ENCODE measurements around the gene MMP14.

The MMP14 gene

DNA sequence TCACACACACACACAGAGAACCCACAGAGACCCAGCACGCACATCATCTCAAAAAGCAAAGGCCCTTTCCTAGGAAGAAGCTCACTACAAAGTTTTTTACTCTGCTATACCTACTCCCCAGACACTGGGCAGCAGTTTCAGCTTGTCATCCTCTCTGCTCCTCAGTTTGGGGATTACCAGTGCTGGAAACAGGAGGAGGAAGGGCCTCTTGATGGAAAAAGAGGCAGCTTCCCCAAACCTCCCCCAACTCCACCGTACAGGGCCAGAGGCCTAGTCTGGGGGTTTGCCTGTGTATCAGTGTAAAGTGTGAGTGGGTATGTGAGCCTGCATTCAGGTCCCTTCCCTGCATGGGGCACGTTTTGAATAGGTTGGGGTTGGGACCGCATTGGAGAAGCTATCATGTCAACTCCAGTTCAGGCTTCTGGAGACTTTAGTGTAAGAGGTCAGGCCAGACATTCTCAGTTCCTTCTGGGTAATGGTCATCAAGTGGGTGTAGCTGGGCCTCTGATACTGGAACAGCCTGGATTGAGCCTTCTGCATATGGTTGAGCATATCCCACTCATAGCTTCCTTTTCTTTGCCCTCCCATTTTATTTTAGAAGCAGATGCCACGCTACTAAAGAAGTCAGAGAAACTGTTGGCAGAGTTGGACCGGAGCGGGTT lies 47.8 kb downstream of the MMP14 start:
- no peak for DNase-seq

DNA sequence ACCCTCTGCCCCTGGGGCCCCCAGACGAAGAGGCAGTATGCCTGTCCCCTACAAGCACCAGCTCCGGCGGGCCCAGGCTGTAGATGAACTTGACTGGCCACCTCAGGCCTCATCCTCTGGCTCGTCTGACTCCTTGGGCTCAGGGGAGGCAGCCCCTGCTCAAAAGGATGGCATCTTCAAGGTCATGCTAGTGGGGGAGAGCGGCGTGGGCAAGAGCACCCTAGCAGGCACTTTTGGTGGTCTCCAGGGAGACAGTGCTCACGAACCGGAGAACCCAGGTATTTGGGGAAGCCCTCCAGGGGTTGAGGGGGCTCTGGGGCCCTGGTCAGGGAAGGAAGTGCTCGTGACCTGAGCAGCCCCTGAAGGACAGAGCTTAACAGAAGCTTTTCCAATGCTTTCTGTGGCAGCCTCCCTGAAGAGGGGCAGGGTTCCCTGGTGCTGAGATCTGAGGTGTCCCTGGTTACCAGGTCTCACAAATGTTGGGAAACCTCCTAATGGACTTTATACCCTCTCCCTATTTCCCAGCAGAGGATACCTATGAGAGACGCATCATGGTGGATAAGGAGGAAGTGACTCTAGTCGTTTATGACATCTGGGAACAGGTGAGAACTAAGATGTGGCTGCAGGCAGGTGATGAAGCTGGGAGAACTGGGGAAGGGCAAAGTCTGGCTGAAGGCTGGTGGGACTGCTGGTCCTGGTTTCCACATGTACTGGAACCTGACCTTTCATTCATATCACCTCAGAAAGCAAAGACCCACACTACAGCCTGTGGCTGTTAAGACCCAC lies 48.5 kb downstream of the MMP14 start:
- DNase-seq = no peak

GRCh38 chr14:22885975-22886374 lies 49.6 kb downstream of the MMP14 start:
- DNase-seq = peak; percentile 17

DNA sequence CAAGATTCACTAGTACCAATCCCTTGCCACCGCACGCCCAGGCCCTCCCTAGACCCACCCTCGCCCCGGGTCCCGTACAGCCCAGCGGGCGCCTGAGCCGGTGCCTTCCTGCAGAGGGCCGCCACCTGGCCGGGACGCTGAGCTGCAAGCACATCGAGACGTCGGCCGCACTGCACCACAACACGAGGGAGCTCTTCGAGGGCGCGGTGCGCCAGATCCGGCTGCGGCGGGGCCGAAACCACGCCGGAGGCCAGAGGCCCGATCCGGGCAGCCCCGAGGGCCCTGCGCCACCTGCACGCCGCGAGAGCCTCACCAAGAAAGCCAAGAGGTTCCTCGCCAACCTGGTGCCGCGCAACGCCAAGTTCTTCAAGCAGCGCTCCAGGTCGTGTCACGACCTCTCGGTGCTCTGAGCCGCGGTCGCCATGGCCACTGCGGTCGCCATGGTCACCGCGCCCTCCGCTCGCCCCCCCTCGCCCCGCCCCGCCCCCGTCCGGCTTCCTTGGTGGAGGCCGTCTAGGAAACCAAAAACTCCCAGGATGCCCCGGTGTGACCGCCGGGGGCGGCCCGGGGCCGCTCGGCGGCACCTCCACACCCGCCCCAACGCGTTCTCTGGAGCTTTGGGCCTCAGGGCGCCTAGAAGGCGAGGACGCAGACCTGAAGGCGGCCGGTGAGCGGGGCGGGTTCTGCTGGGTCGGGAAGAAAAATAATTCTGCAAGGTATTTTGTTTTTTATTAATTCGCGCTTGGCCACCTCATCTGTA lies 50.3 kb downstream of the MMP14 start:
- peak; percentile 92 for DNase-seq

GRCh38 chr14:22887260-22887989 lies 51.0 kb downstream of the MMP14 start:
- peak; percentile 63 for DNase-seq

DNA sequence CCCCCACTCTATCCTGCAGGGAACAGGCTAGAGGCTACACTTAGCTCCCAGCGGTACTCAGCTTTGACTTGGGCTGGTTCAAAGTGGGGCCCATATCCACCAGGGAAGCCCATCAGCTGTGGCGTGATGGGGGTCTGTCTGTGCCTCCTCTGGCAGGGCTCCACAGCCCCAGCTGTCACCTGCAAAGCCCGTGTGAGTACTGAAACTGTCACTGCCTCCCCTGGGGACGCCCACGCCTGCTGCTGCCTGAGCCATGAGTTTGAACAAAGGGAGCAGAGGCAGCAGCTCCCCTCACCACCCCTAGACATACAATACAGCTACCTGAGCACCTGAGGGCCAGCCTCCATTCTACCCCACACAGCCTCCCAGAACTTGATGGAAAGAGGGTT lies 51.6 kb downstream of the MMP14 start:
- no peak for DNase-seq

DNA sequence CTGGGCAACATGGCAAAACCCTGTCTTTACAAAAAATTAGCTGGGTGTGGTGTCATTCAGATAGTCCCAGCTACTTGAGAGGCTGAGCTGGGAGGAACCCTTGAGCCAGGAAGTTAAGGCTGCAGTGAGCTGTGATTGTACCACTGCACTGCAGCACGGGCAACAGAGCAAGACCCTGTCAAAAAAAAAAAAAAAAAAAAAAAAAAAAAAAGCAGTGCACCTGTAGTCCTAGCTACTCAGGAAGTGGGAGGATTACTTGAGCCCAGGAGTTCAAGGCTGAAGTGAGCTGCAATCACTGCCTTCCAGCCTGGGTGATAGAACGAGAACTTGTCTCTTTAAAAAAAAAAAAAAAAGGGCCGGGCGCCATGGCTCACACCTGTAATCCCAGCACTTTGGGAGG lies 52.3 kb downstream of the MMP14 start:
- DNase-seq = no peak

- no peak for DNase-seq
These were observed 54.0 kb downstream of the MMP14 start for GRCh38 chr14:22890416-22890815.

DNA sequence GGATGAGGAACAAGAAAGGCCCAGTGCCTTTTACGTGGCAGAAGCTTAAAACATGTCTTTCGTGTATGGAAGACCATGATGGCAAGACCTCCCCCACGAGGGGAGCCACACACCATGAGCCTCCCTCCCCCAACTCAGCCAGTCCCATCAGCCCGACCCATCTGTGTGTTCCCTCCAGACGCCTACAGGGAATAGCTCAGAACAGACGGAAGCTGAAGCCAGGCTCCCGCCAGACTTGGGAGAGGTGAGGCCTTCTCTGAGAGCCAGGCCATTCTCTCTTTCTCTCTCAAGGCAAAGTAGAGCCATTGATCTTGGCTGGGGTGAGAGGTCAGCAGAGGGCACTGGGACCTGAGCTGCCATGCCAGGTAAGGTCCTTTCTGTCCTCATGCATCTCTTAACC lies 56.1 kb downstream of the MMP14 start:
- DNase-seq = no peak

GRCh38 chr14:22893706-22894105 lies 57.3 kb downstream of the MMP14 start:
- no peak for DNase-seq

GRCh38 chr14:22895402-22895801 lies 59.0 kb downstream of the MMP14 start:
- DNase-seq = no peak

- no peak for DNase-seq
These were observed 60.0 kb downstream of the MMP14 start for GRCh38 chr14:22896356-22896755.

DNA sequence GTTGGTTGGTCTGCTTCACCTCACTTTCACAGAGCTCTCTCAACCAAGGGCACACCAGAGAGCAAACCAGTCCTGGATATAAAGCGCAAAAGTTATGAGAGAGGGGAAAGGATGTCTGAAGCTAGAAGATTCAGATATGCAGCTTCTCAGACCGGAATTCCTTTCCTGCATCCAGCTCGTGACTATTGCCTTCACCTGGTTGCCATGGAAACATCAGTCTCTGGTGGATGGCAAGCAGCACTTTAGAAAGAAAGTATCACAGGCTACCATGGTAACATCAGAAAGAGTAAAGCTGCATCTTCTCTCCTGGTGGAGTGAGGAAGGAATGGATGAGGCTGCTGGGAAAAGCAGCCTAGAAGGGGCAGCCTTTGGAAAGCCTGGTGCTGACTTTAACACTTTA lies 60.4 kb downstream of the MMP14 start:
- no peak for DNase-seq

DNA sequence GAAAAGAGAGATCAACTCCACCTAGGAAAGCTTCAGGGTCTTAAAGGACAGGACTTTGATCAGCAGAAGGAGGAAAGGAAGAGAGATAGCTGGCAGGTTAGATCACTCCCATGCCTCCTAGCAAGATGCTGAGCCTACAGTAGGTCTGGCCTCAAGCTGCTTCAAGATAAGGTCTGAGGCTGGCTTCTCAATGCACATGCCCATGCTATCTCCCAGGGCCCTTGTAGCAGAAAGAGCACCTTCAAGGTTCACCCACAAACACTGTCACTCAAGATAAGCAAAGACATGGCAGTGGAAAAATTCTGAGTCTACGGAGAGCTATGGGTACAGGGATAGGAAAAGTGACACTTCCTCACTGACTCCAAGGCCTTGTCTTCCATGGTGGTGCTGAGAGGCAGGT lies 61.0 kb downstream of the MMP14 start:
- no peak for DNase-seq
